Measurements from ENCODE around the gene DSCAML1.

The DSCAML1 gene

GRCh38 chr11:117418737-117419481, 378.1 kb downstream of the DSCAML1 start:
- no peaks in the 10 kb centered on the region for H3K36me3 Mint-ChIP-seq (ENCODE audit: low read depth)
- H3K27me3 Mint-ChIP-seq (ENCODE audit: low read depth) = no peaks in the 10 kb centered on the region
- H3K4me3 Mint-ChIP-seq = no peak overlapping the region
- no peak overlapping the region for H3K27ac Mint-ChIP-seq
- H3K4me1 Mint-ChIP-seq (ENCODE audit: low read depth) = no peaks in the 10 kb centered on the region
- DNase-seq (ENCODE audit: low spot score) = no peak
- no peaks in the 10 kb centered on the region for H3K9me3 Mint-ChIP-seq

GRCh38 chr11:117417856-117418255, 379.2 kb downstream of the DSCAML1 start:
- H3K27ac Mint-ChIP-seq = no peak overlapping the region

DNA sequence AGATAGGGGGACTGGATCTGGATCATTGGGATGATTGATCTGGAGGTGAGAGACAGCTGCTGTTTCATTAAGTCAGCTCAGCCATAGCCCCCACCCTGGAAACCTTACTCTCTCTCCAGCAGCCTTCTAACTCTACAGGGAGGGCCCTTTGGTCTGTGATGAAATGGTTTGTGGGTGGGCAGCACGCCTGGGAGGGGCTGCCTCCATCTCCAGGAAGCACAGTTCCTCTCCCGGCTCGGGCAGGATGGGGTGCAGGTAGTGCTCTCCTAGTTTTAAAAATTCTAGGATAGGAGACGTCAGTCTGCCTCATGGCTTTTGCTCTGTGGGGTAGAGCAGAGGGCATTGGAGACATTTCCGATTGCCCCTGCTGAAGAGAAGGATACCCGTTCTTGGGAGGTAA, 379.7 kb downstream of the DSCAML1 start:
- H3K27ac Mint-ChIP-seq = no peak overlapping the region
- H3K4me3 Mint-ChIP-seq = no peak overlapping the region
- H3K36me3 Mint-ChIP-seq (ENCODE audit: low read depth) = no peaks in the 10 kb centered on the region
- no peaks in the 10 kb centered on the region for H3K9me3 Mint-ChIP-seq
- H3K4me1 Mint-ChIP-seq (ENCODE audit: low read depth) = no peaks in the 10 kb centered on the region
- no peaks in the 10 kb centered on the region for H3K27me3 Mint-ChIP-seq (ENCODE audit: low read depth)
- DNase-seq (ENCODE audit: low spot score) = no peak

More at GRCh38 chr11:117417856-117418255, 379.2 kb downstream of the DSCAML1 start:
- H3K4me1 Mint-ChIP-seq (ENCODE audit: low read depth) = no peaks in the 10 kb centered on the region
- H3K36me3 Mint-ChIP-seq (ENCODE audit: low read depth) = no peaks in the 10 kb centered on the region
- no peak overlapping the region for H3K4me3 Mint-ChIP-seq
- no peaks in the 10 kb centered on the region for H3K9me3 Mint-ChIP-seq
- DNase-seq (ENCODE audit: low spot score) = no peak
- H3K27me3 Mint-ChIP-seq (ENCODE audit: low read depth) = no peaks in the 10 kb centered on the region

- no peak for DNase-seq (ENCODE audit: low spot score)
- Mint-ChIP-seq H3K4me1 (ENCODE audit: low read depth) (no peaks in the 10 kb centered on the region), H3K27me3 (ENCODE audit: low read depth) (no peaks in the 10 kb centered on the region), H3K9me3 (no peaks in the 10 kb centered on the region), H3K4me3 (no peak overlapping the region), H3K27ac (no peak overlapping the region), H3K36me3 (ENCODE audit: low read depth) (no peaks in the 10 kb centered on the region)
Measured at GRCh38 chr11:117415358-117415896, 381.6 kb downstream of the DSCAML1 start.

- no peaks in the 10 kb centered on the region for H3K27me3 Mint-ChIP-seq (ENCODE audit: low read depth)
- H3K36me3 Mint-ChIP-seq (ENCODE audit: low read depth) = no peaks in the 10 kb centered on the region
- H3K9me3 Mint-ChIP-seq = no peaks in the 10 kb centered on the region
- no peak for DNase-seq (ENCODE audit: low spot score)
- H3K4me3 Mint-ChIP-seq = no peak overlapping the region
- H3K4me1 Mint-ChIP-seq (ENCODE audit: low read depth) = no peaks in the 10 kb centered on the region
- no peak overlapping the region for H3K27ac Mint-ChIP-seq
Measured at GRCh38 chr11:117414724-117415123, 382.3 kb downstream of the DSCAML1 start.

GRCh38 chr11:117413616-117414015, 383.4 kb downstream of the DSCAML1 start:
- Mint-ChIP-seq H3K27ac (no peak overlapping the region), H3K36me3 (ENCODE audit: low read depth) (no peaks in the 10 kb centered on the region), H3K27me3 (ENCODE audit: low read depth) (no peaks in the 10 kb centered on the region), H3K4me1 (ENCODE audit: low read depth) (no peaks in the 10 kb centered on the region), H3K9me3 (no peaks in the 10 kb centered on the region), H3K4me3 (no peak overlapping the region)
- no peak for DNase-seq (ENCODE audit: low spot score)

- Mint-ChIP-seq H3K9me3 (no peaks in the 10 kb centered on the region), H3K27ac (no peak overlapping the region), H3K4me3 (no peak overlapping the region)
Measured at GRCh38 chr11:117412653-117413275, 384.3 kb downstream of the DSCAML1 start.

GRCh38 chr11:117412176-117412575, 384.8 kb downstream of the DSCAML1 start:
- Mint-ChIP-seq H3K27ac (no peak overlapping the region), H3K27me3 (ENCODE audit: low read depth) (no peaks in the 10 kb centered on the region), H3K4me3 (no peak overlapping the region), H3K9me3 (no peaks in the 10 kb centered on the region), H3K36me3 (ENCODE audit: low read depth) (peaks cover 3% of the 10 kb centered on the region), H3K4me1 (ENCODE audit: low read depth) (no peaks in the 10 kb centered on the region)
- no peak for DNase-seq (ENCODE audit: low spot score)

More at GRCh38 chr11:117412653-117413275, 384.3 kb downstream of the DSCAML1 start:
- H3K4me1 Mint-ChIP-seq (ENCODE audit: low read depth) = no peaks in the 10 kb centered on the region
- no peaks in the 10 kb centered on the region for H3K27me3 Mint-ChIP-seq (ENCODE audit: low read depth)
- DNase-seq (ENCODE audit: low spot score) = no peak
- H3K36me3 Mint-ChIP-seq (ENCODE audit: low read depth) = peaks cover 2% of the 10 kb centered on the region

GRCh38 chr11:117411736-117412135, 385.3 kb downstream of the DSCAML1 start:
- H3K4me1 Mint-ChIP-seq (ENCODE audit: low read depth) = no peaks in the 10 kb centered on the region
- H3K27me3 Mint-ChIP-seq (ENCODE audit: low read depth) = no peaks in the 10 kb centered on the region
- H3K27ac Mint-ChIP-seq = no peak overlapping the region
- DNase-seq (ENCODE audit: low spot score) = no peak
- H3K9me3 Mint-ChIP-seq = no peaks in the 10 kb centered on the region
- H3K36me3 Mint-ChIP-seq (ENCODE audit: low read depth) = peaks cover 3% of the 10 kb centered on the region
- no peak overlapping the region for H3K4me3 Mint-ChIP-seq

DNA sequence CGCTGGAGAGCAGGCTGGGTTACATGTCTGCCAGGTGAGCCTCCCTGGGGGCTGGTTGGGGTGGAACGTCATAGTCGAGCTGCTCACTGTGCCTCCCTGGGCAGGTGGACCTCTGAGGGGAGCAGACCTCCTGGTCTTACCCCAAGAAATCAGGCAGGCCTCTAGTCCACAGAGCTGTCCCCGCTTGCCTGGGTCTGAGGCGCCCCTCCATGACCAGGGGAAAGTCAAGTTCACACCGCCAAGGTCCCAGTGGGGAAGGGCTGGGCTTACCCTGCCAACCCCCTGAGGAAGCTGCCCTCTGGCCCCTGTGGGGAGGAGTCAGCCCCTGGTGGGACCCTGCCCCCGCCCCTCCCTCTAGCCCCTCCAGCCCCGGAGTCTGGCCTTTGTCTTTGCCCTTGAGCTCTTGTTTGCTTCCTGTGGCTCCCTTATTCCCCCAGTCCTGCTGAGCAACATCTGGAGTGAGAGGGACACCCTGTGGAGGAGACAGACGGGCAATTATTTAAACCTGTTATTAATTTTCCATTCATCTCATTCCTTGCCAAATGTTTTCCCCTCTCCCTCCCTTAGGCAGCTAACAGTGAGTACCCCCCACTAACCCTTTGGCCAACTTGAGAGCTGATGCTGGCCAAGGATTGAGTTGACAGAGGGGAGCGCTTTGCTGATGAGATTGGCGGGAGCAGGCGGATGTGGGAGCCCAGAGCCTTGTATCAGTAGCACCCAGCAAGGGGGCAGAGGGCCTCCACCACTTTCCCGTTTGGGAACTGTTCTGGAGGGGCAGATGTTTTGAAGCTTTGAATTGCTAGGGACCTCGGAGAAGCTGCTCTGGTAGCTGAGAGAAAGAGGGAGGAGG, 385.9 kb downstream of the DSCAML1 start:
- Mint-ChIP-seq H3K27ac (no peak overlapping the region), H3K9me3 (peaks cover 4% of the 10 kb centered on the region), H3K4me1 (ENCODE audit: low read depth) (no peaks in the 10 kb centered on the region), H3K36me3 (ENCODE audit: low read depth) (peaks cover 5% of the 10 kb centered on the region), H3K27me3 (ENCODE audit: low read depth) (no peaks in the 10 kb centered on the region), H3K4me3 (no peak overlapping the region)
- DNase-seq (ENCODE audit: low spot score) = no peak

GRCh38 chr11:117410238-117410637, 386.8 kb downstream of the DSCAML1 start:
- no peaks in the 10 kb centered on the region for H3K4me1 Mint-ChIP-seq (ENCODE audit: low read depth)
- H3K36me3 Mint-ChIP-seq (ENCODE audit: low read depth) = peaks cover 14% of the 10 kb centered on the region
- H3K27me3 Mint-ChIP-seq (ENCODE audit: low read depth) = no peaks in the 10 kb centered on the region

GRCh38 chr11:117409511-117409910, 387.5 kb downstream of the DSCAML1 start:
- Mint-ChIP-seq H3K36me3 (ENCODE audit: low read depth) (peaks cover 20% of the 10 kb centered on the region), H3K27ac (no peak overlapping the region), H3K27me3 (ENCODE audit: low read depth) (no peaks in the 10 kb centered on the region), H3K4me1 (ENCODE audit: low read depth) (no peaks in the 10 kb centered on the region), H3K9me3 (peaks cover 14% of the 10 kb centered on the region), H3K4me3 (no peak overlapping the region)
- no peak for DNase-seq (ENCODE audit: low spot score)

More at GRCh38 chr11:117410238-117410637, 386.8 kb downstream of the DSCAML1 start:
- DNase-seq (ENCODE audit: low spot score) = no peak
- Mint-ChIP-seq H3K9me3 (peaks cover 13% of the 10 kb centered on the region), H3K4me3 (no peak overlapping the region), H3K27ac (no peak overlapping the region)

DNA sequence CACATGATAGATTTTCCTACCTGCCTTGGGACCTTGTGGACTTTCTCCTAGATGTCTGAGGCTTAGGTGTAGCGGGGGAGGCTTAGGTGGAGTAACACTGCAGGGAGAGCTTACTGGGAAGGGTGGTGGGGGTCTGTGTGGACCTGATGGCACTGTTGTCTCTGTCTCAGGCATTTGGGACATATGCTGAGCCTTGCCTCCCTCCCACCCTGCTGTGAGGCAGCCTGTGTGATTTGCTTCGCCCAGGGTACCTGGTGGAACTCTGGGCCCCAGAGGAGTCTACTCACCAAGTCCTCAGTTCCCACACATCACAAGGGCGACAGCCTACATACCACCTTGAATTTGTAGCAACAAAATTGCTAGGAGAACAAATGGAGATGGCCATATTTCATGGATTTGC, 388.7 kb downstream of the DSCAML1 start:
- Mint-ChIP-seq H3K4me1 (ENCODE audit: low read depth) (no peaks in the 10 kb centered on the region), H3K27me3 (ENCODE audit: low read depth) (no peaks in the 10 kb centered on the region), H3K4me3 (no peak overlapping the region), H3K36me3 (ENCODE audit: low read depth) (peaks cover 28% of the 10 kb centered on the region), H3K9me3 (peaks cover 14% of the 10 kb centered on the region), H3K27ac (no peak overlapping the region)
- DNase-seq (ENCODE audit: low spot score) = no peak

- H3K27ac Mint-ChIP-seq = no peak overlapping the region
- DNase-seq (ENCODE audit: low spot score) = no peak
- peaks cover 14% of the 10 kb centered on the region for H3K9me3 Mint-ChIP-seq
- H3K4me3 Mint-ChIP-seq = no peak overlapping the region
- H3K27me3 Mint-ChIP-seq (ENCODE audit: low read depth) = no peaks in the 10 kb centered on the region
- H3K4me1 Mint-ChIP-seq (ENCODE audit: low read depth) = no peaks in the 10 kb centered on the region
- H3K36me3 Mint-ChIP-seq (ENCODE audit: low read depth) = peaks cover 34% of the 10 kb centered on the region
Measured at GRCh38 chr11:117407016-117407415, 390.0 kb downstream of the DSCAML1 start.
